Mesothelial cell of epicardium (in vitro differentiated cells): Measurements from ENCODE around the gene DUSP22. TPM values are rescaled to one million over a fixed set of nuclear protein-coding genes. Genes with fewer than 3 reads are reported as not detected.

Source experiments
- DNase-seq, 2 experiments: peaks; one replicate each; pipeline ENCODE4 v3.0.0; 2021; ENCODE audit warnings: low spot score in 2 of 2; ENCODE audit not compliant: unreplicated experiment in 2 of 2
- H3K27ac Mint-ChIP-seq: 2 replicates; pipeline ENCODE4 v1.8.0; 2021; ENCODE audit warnings: mixed read lengths
- H3K27me3 Mint-ChIP-seq: 2 replicates; pipeline ENCODE4 v1.8.0; 2021; ENCODE audit warnings: low read depth, mixed read lengths
- H3K36me3 Mint-ChIP-seq: 2 replicates; pipeline ENCODE4 v1.8.0; 2021; ENCODE audit warnings: mixed read lengths
- H3K4me1 Mint-ChIP-seq: 2 replicates; pipeline ENCODE4 v1.8.0; 2021; ENCODE audit warnings: mixed read lengths
- H3K4me3 Mint-ChIP-seq: 2 replicates; pipeline ENCODE4 v1.8.0; 2021; ENCODE audit warnings: mild to moderate bottlenecking, moderate library complexity, mixed read lengths
- H3K9me3 Mint-ChIP-seq: 2 replicates; pipeline ENCODE4 v1.8.0; 2021; ENCODE audit warnings: mixed read lengths
- total RNA-seq: library from RNA; stranded (reverse); gene quantifications from 3 replicates; pipeline ENCODE4 v1.2.1, GENCODE V29; 2021
- TF ChIP-seq, protein P1 (sequence below): fragments of 200-600 bp; sonication (generic); IDR thresholded peaks from one replicate; pipeline ENCODE4 v1.5.0; 2021; ENCODE audit warnings: antibody characterized with exemption; ENCODE audit not compliant: unreplicated experiment

The DUSP22 gene
- total RNA-seq, 1 donor from 2014 or later: 32.0 TPM

DNA sequence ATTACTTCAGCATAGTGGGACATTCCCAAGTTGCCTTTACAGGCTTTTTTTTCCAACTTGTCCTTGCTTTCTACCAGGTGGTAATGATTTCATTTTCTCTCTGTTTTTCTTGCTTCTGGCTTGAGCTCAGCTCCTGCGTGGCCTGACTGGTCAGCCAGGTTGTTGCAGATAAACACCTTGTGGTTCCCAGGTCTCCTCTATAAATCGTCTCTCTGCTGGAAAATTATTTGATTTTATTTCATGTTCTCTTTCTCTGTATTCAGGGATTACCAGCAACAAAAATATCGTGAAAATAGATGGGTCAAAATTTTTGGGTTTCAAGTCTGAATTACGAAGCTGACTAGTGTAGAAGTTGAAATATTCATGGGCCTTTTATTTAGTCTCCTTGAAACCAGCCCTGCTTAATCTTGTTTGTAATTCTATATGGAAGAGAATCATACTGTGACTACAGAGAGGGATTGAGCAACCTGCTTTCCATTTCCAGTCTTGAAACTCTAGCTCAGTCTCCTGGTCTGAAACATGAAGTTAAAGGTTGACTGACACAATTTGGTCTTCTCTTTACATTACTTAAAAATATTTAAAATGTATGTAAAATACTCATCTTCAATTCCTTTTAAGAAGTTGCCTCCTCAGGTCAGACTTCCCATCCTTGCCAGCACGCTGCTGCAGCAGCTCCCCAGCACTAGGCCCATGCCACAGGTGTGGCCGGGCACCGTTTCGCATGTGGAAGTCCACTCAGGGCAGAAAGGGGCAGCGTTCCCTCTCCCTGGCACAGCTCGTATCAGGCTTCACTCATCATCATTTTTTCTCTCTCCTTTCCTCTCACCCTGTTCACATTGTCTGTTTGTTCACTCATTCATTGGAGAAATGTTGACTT, 7.1 kb downstream of the DUSP22 start:
- H3K9me3 Mint-ChIP-seq: peaks cover 14% of the 10 kb centered on the region
- DNase-seq: peak in 1 of 2 experiments; percentile 24
- no peaks in the 10 kb centered on the region for H3K36me3 Mint-ChIP-seq
- TF ChIP-seq, protein P1, sequence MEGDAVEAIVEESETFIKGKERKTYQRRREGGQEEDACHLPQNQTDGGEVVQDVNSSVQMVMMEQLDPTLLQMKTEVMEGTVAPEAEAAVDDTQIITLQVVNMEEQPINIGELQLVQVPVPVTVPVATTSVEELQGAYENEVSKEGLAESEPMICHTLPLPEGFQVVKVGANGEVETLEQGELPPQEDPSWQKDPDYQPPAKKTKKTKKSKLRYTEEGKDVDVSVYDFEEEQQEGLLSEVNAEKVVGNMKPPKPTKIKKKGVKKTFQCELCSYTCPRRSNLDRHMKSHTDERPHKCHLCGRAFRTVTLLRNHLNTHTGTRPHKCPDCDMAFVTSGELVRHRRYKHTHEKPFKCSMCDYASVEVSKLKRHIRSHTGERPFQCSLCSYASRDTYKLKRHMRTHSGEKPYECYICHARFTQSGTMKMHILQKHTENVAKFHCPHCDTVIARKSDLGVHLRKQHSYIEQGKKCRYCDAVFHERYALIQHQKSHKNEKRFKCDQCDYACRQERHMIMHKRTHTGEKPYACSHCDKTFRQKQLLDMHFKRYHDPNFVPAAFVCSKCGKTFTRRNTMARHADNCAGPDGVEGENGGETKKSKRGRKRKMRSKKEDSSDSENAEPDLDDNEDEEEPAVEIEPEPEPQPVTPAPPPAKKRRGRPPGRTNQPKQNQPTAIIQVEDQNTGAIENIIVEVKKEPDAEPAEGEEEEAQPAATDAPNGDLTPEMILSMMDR: no peak
- H3K4me1 Mint-ChIP-seq: no peaks in the 10 kb centered on the region
- no peaks in the 10 kb centered on the region for H3K27me3 Mint-ChIP-seq
- H3K4me3 Mint-ChIP-seq: no peak overlapping the region
- H3K27ac Mint-ChIP-seq: no peak overlapping the region

- no peaks in the 10 kb centered on the region for H3K27me3 Mint-ChIP-seq
- DNase-seq: peak in 1 of 2 experiments; percentile 28
- no peaks in the 10 kb centered on the region for H3K4me1 Mint-ChIP-seq
- H3K9me3 Mint-ChIP-seq: peaks cover 15% of the 10 kb centered on the region
- H3K27ac Mint-ChIP-seq: no peak overlapping the region
- H3K4me3 Mint-ChIP-seq: no peak overlapping the region
- TF ChIP-seq, protein P1: no peak
- peaks cover 6% of the 10 kb centered on the region for H3K36me3 Mint-ChIP-seq
These were observed 7.7 kb downstream of the DUSP22 start for GRCh38 chr6:300026-300425.

GRCh38 chr6:300494-301198, 8.4 kb downstream of the DUSP22 start:
- no peaks in the 10 kb centered on the region for H3K27me3 Mint-ChIP-seq
- no peaks in the 10 kb centered on the region for H3K4me1 Mint-ChIP-seq
- DNase-seq: no peak
- H3K9me3 Mint-ChIP-seq: peaks cover 16% of the 10 kb centered on the region
- no peak overlapping the region for H3K4me3 Mint-ChIP-seq
- H3K36me3 Mint-ChIP-seq: peaks cover 6% of the 10 kb centered on the region
- H3K27ac Mint-ChIP-seq: no peak overlapping the region
- TF ChIP-seq, protein P1: no peak

DNA sequence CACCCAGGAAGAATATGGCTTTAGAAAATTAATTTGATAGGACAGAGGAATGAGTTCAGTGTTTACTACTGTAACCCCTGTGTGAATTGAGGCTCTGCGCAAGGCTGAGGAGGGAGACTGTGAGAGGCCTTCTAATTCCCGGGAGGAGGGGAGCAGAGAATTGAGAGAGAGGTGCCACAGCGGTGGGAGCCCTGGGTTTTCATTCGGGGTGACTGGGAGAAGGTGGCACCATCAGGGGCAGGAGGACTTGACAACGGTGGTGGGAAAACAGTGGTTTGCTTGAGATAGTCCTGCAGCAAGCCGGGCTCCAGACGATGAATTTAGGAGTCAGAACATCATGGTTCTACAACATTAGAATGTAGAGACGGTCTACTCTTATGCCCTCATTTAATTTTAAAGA, 9.2 kb downstream of the DUSP22 start:
- no peak overlapping the region for H3K4me3 Mint-ChIP-seq
- peaks cover 12% of the 10 kb centered on the region for H3K9me3 Mint-ChIP-seq
- TF ChIP-seq, protein P1: no peak
- no peaks in the 10 kb centered on the region for H3K27me3 Mint-ChIP-seq
- H3K36me3 Mint-ChIP-seq: peaks cover 6% of the 10 kb centered on the region
- H3K27ac Mint-ChIP-seq: no peak overlapping the region
- no peaks in the 10 kb centered on the region for H3K4me1 Mint-ChIP-seq
- no peak for DNase-seq

- H3K27ac Mint-ChIP-seq: no peak overlapping the region
These were observed 9.8 kb downstream of the DUSP22 start for GRCh38 chr6:301929-302705.

More at GRCh38 chr6:301929-302705, 9.8 kb downstream of the DUSP22 start:
- Mint-ChIP-seq H3K27me3 (no peaks in the 10 kb centered on the region), H3K9me3 (peaks cover 8% of the 10 kb centered on the region), H3K36me3 (peaks cover 6% of the 10 kb centered on the region), H3K4me3 (no peak overlapping the region), H3K4me1 (no peaks in the 10 kb centered on the region)
- TF ChIP-seq, protein P1: no peak
- DNase-seq: no peak
